B cell (primary cell): ENCODE data around the gene HAPLN1. TPM values are rescaled to one million over a fixed set of nuclear protein-coding genes. Genes with fewer than 3 reads are reported as not detected.

Experiments used
- ATAC-seq: fragments of 200-7000 bp; cut with Tn5 transposase; one replicate; pipeline ENCODE4 v1.10.0; 2021; ENCODE audit warnings: low read depth, mild to moderate bottlenecking, moderate number of reproducible peaks, moderate library complexity
- CTCF ChIA-PET: fragments of 350-600 bp; sonication (Branson Sonifier 250); formaldehyde crosslinking; loops from one replicate; lab custom pipeline; 2021; ENCODE audit warnings: antibody characterized with exemption, inconsistent platforms; lab: Charles Lee
- POLR2A ChIA-PET: fragments of 350-600 bp; sonication (Branson Sonifier 250); formaldehyde crosslinking; loops from one replicate; lab custom pipeline; 2021; ENCODE audit warnings: antibody characterized with exemption; lab: Charles Lee
- DNase-seq: peaks from one replicate; pipeline ENCODE4 v3.0.0; 2013
- H2AFZ ChIP-seq: 2 replicates; pipeline ENCODE4 v1.6.1; 2012; ENCODE audit warnings: mild to moderate bottlenecking, low read depth, low read length; ENCODE audit not compliant: insufficient read depth, poor library complexity, severe bottlenecking
- H3K27ac ChIP-seq, 2 donors: 1 replicate in 1 of 2; 2 replicates in 1 of 2; pipeline ENCODE4 v1.5.1; 2012 to 2013; ENCODE audit warnings: low read length in 2 of 2, mild to moderate bottlenecking in 2 of 2, moderate library complexity in 1 of 2
- H3K27me3 ChIP-seq, 4 experiments: fragments of 200-600 bp in 1 of 4; sonication (generic) in 1 of 4; replicated peaks in 1 of 4; 1 replicate in 2 of 4; 2 replicates in 2 of 4; pipeline versions ENCODE4 v1.6.1 to v1.7.0; 2013 to 2016; ENCODE audit warnings: low read length in 3 of 4, mild to moderate bottlenecking in 2 of 4, mixed read lengths in 1 of 4, moderate library complexity in 1 of 4; ENCODE audit not compliant: insufficient read depth in 4 of 4, control insufficient read depth in 3 of 4; ENCODE audit errors: control extremely low read depth in 1 of 4
- H3K36me3 ChIP-seq, 2 experiments: replicated peaks in 1 of 2; 1 replicate in 1 of 2; 2 replicates in 1 of 2; pipeline versions ENCODE4 v1.6.1 to v1.7.1; 2013; ENCODE audit warnings: low read length in 1 of 2; ENCODE audit not compliant: insufficient read depth in 2 of 2, control insufficient read depth in 1 of 2; ENCODE audit errors: control extremely low read depth in 1 of 2, extremely low read depth in 1 of 2
- H3K4me1 ChIP-seq, 2 donors: fragments of 200-600 bp in 1 of 2; sonication (generic) in 1 of 2; 1 replicate in 1 of 2; 2 replicates in 1 of 2; pipeline versions ENCODE4 v1.5.1 to v1.6.1; 2013 to 2017; ENCODE audit warnings: low read length in 2 of 2; ENCODE audit not compliant: control insufficient read depth in 2 of 2, insufficient read depth in 2 of 2
- H3K4me2 ChIP-seq: replicated peaks from 2 replicates; pipeline ENCODE3; 2012; ENCODE audit warnings: mild to moderate bottlenecking, low read depth, low read length; ENCODE audit not compliant: poor library complexity, severe bottlenecking
- H3K4me3 ChIP-seq, 5 experiments: fragments of 200-600 bp in 1 of 5; sonication (generic) in 1 of 5; 1 replicate in 3 of 5; 2 replicates in 2 of 5; pipeline versions ENCODE4 v1.5.1 to v1.7.0; 2011 to 2016; ENCODE audit warnings: low read length in 4 of 5, mild to moderate bottlenecking in 4 of 5, low read depth in 2 of 5, control low read depth in 1 of 5, moderate library complexity in 1 of 5; ENCODE audit not compliant: insufficient read depth in 1 of 5; ENCODE audit errors: control extremely low read depth in 1 of 5, extremely low read depth in 1 of 5
- H3K79me2 ChIP-seq: fragments of 200-600 bp; sonication (generic); one replicate; pipeline ENCODE4 v1.6.0; 2016; ENCODE audit warnings: low read length; ENCODE audit not compliant: control insufficient read depth, insufficient read depth
- H3K9ac ChIP-seq: fragments of 200-600 bp; sonication (generic); 2 replicates; pipeline ENCODE4 v1.6.1; 2017; ENCODE audit warnings: mild to moderate bottlenecking, low read length, moderate library complexity
- H3K9me3 ChIP-seq, 3 donors: one replicate each; pipeline versions ENCODE4 v1.6.1 to v1.7.1; 2013; ENCODE audit warnings: low read length in 2 of 3; ENCODE audit not compliant: control insufficient read depth in 2 of 3, insufficient read depth in 1 of 3; ENCODE audit errors: control extremely low read depth in 1 of 3
- H4K20me1 ChIP-seq: 2 replicates; pipeline ENCODE4 v1.6.0; 2012; ENCODE audit warnings: mild to moderate bottlenecking, low read length; ENCODE audit not compliant: insufficient read depth, control insufficient read depth, poor library complexity, severe bottlenecking
- H3K27ac Mint-ChIP-seq: one replicate; pipeline ENCODE4 v1.8.0; 2021; ENCODE audit warnings: mixed read lengths
- H3K27me3 Mint-ChIP-seq: one replicate; pipeline ENCODE4 v1.8.0; 2021; ENCODE audit warnings: mixed read lengths
- H3K4me1 Mint-ChIP-seq: one replicate; pipeline ENCODE4 v1.8.0; 2021; ENCODE audit warnings: mixed read lengths
- H3K4me3 Mint-ChIP-seq: one replicate; pipeline ENCODE4 v1.8.0; 2021; ENCODE audit warnings: mixed read lengths
- H3K9me3 Mint-ChIP-seq: one replicate; pipeline ENCODE4 v1.8.0; 2022; ENCODE audit warnings: mixed read lengths; ENCODE audit not compliant: insufficient read depth
- EZH2 ChIP-seq: IDR thresholded peaks from 2 replicates; pipeline ENCODE4 v1.6.1; 2012; ENCODE audit warnings: borderline replicate concordance, low read depth, mild to moderate bottlenecking, moderate library complexity, low read length; ENCODE audit not compliant: insufficient read depth, poor library complexity, severe bottlenecking
- WGBS: methylation state at CpG from one replicate; pipeline ENCODE4 v1.1.5; 2013; ENCODE audit warnings: missing lambda C conversion rate; ENCODE audit not compliant: insufficient coverage; 5-methylcytosine and 5-hydroxymethylcytosine counted together
- intact Hi-C: fragments of 100-400 bp; cut with micrococcal nuclease; formaldehyde crosslinking; loops from one replicate; pipeline ENCODE4 v1.10.0; 2022
- polyA plus RNA-seq: library from polyadenylated mRNA; depleted of rRNA; stranded (reverse); fragments of >200 nt; gene quantifications from 2 replicates; pipeline ENCODE4 v1.2.3, GENCODE V29; 2012
- total RNA-seq, 2 donors: library from RNA; stranded (reverse); fragments of 120-200 nt in 1 of 2; gene quantifications; 1 replicate in 1 of 2; 2 replicates in 1 of 2; pipeline versions ENCODE4 v1.2.3 to v1.2.4, GENCODE V29; 2013 to 2022
- TF ChIP-seq, protein P1 (sequence below): fragments of 200-600 bp; IDR thresholded peaks from one replicate; pipeline ENCODE4 v1.8.0; 2022; ENCODE audit warnings: antibody characterized with exemption, mild to moderate bottlenecking

HAPLN1 gene
- total and polyA plus RNA-seq, 2 donors (not counting 1 experiment from before 2014, with no cell fraction given), result not detected

DNA sequence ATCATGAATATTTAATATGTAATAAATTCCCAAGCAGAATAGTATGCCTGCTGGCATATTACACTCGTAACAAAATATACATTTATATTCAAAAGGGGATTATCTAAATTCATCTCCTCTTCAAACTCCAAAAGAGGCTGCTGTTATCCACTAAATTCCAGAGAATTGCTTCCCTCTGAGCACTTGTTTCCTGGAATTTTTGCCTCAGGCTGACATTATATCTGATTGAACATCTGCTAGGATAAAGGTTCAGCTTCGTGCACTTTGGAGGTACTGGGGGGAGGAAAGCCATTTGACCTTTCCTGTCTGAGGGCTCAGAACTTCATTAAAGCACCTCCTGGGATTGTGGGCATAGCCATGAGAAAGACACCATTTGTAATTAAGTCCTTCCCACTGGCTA is 4.3 kb upstream of the HAPLN1 start:
- DNase-seq (no peak), ATAC-seq (no peak)
- H3K27ac ChIP-seq, result no peak overlapping the region
- no peaks in the 10 kb centered on the region for H3K9me3 ChIP-seq
- peaks cover 0 to 15% (median 4%) of the 10 kb centered on the region in 4 experiments for H3K27me3 ChIP-seq
- H3K79me2 ChIP-seq, result no peaks in the 10 kb centered on the region
- no peak overlapping the region for H2AFZ ChIP-seq
- H4K20me1 ChIP-seq, result no peaks in the 10 kb centered on the region
- Mint-ChIP-seq H3K27me3 (peaks cover 50% of the 10 kb centered on the region), H3K4me3 (no peak overlapping the region), H3K27ac (no peak overlapping the region), H3K4me1 (peaks cover 17% of the 10 kb centered on the region), H3K9me3 (no peaks in the 10 kb centered on the region)
- H3K4me3 ChIP-seq, result no peak overlapping the region
- H3K9ac ChIP-seq, result no peak overlapping the region
- 60% methylated on average over 1 of the region's 2 CpGs for WGBS
- TF ChIP-seq EZH2, result no peak
- TF ChIP-seq, protein P1, sequence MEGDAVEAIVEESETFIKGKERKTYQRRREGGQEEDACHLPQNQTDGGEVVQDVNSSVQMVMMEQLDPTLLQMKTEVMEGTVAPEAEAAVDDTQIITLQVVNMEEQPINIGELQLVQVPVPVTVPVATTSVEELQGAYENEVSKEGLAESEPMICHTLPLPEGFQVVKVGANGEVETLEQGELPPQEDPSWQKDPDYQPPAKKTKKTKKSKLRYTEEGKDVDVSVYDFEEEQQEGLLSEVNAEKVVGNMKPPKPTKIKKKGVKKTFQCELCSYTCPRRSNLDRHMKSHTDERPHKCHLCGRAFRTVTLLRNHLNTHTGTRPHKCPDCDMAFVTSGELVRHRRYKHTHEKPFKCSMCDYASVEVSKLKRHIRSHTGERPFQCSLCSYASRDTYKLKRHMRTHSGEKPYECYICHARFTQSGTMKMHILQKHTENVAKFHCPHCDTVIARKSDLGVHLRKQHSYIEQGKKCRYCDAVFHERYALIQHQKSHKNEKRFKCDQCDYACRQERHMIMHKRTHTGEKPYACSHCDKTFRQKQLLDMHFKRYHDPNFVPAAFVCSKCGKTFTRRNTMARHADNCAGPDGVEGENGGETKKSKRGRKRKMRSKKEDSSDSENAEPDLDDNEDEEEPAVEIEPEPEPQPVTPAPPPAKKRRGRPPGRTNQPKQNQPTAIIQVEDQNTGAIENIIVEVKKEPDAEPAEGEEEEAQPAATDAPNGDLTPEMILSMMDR, result no peak
- no peak overlapping the region for H3K4me2 ChIP-seq
- H3K4me1 ChIP-seq, result peaks cover 4 to 9% of the 10 kb centered on the region in 2 donors
- CTCF ChIA-PET, result interaction anchor here (0.6 kb wide), 1 partner anchor 12 kb away, joined by 3 read pairs; no protein-coding TSS in a partner anchor
- POLR2A ChIA-PET, result no interaction called here
- no peaks in the 10 kb centered on the region for H3K36me3 ChIP-seq
- intact Hi-C loops, result no loop called here

DNA sequence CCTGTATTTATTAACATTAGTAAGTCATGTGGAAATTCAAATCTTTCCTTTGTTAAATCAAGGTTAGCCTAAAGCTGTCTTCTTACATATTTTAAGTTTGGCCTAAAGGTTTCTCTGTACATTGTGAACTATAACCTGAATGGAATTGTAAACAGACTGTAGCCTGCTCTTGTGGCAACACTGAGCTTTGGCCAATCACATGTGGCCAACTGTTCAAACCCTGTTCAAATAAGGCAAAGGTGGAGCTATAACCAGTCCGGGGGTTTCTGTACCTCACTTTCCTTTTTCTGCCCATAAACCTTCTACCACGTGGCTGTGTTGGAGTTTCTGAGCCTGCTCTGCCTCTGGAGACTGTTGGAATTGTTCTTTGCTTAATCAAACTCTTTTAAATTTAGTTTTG is 3.3 kb upstream of the HAPLN1 start:
- no peak overlapping the region for H3K4me3 Mint-ChIP-seq
- H3K27me3 Mint-ChIP-seq, result peaks cover 53% of the 10 kb centered on the region
- Histone ChIP-seq H3K36me3 (no peaks in the 10 kb centered on the region), H3K9ac (no peak overlapping the region), H2AFZ (no peak overlapping the region), H3K27ac (no peak overlapping the region), H3K4me3 (no peak overlapping the region), H3K4me2 (no peak overlapping the region), H3K4me1 (peaks cover 4 to 9% of the 10 kb centered on the region in 2 donors), H3K27me3 (peaks cover 0 to 15% (median 4%) of the 10 kb centered on the region in 4 experiments), H3K79me2 (no peaks in the 10 kb centered on the region), H3K9me3 (no peaks in the 10 kb centered on the region), H4K20me1 (no peaks in the 10 kb centered on the region)
- POLR2A ChIA-PET, result no interaction called here
- intact Hi-C loops, result no loop called here
- peaks cover 17% of the 10 kb centered on the region for H3K4me1 Mint-ChIP-seq
- no peaks in the 10 kb centered on the region for H3K9me3 Mint-ChIP-seq
- no peak overlapping the region for H3K27ac Mint-ChIP-seq
- TF ChIP-seq EZH2, result no peak
- TF ChIP-seq, protein P1, result no peak
- CTCF ChIA-PET, result no interaction called here
- 67% methylated on average over 1 of the region's 2 CpGs for WGBS
- DNase-seq (no peak), ATAC-seq (no peak)
